ENCODE measurements around the gene SERPINE1.
A peak's percentile ranks its signal among the peaks of the same experiment; 100 is the strongest.

SERPINE1 gene

GRCh38 chr7:101174322-101174854 lies 47.5 kb downstream of the SERPINE1 start:
- Histone ChIP-seq H3K27me3 (ENCODE audit: control insufficient read depth, low read length) (peaks cover 66% of the 10 kb centered on the region), H3K4me2 (ENCODE audit: low read length) (peak overlapping the region; percentile 48), H3K4me3 (ENCODE audit: low read length) (0 out of 2 replicates have a peak overlapping the region, but pooled peaks have one; percentile 17), H3K4me1 (ENCODE audit: control insufficient read depth, low read length) (peaks cover 25% of the 10 kb centered on the region), H3K27ac (ENCODE audit: low read depth, low read length) (no peak overlapping the region), H3F3A (ENCODE audit: control insufficient read depth, insufficient read depth) (peaks cover 3% of the 10 kb centered on the region; the same call in 1 of the 2 replicates), H3K79me2 (ENCODE audit: control insufficient read depth, low read length) (no peaks in the 10 kb centered on the region), H4K20me1 (ENCODE audit: control insufficient read depth, insufficient read depth, low read depth, low read length) (0 out of 2 replicates have a peak, but pooled peaks cover 2% of the 10 kb centered on the region), H3K36me3 (ENCODE audit: control insufficient read depth, low read length) (no peaks in the 10 kb centered on the region), H3K9me2 (replicated peaks; ENCODE audit: control insufficient read depth, low read length) (no peaks in the 10 kb centered on the region), H3K9me3 (ENCODE audit: control insufficient read depth, insufficient read depth, low read length) (no peaks in the 10 kb centered on the region)
- TF ChIP-seq EZH2phosphoT487 (IDR thresholded peaks at IDR 0.05; ENCODE audit: borderline replicate concordance, low read length) (no peak), CTCF (IDR thresholded peaks at IDR 0.05; ENCODE audit: low read depth, low read length, poor library complexity, severe bottlenecking) (no peak)

- no peak overlapping the region for H3K27ac ChIP-seq (ENCODE audit: low read depth, low read length)
- H3K9me2 ChIP-seq (replicated peaks; ENCODE audit: control insufficient read depth, low read length): no peaks in the 10 kb centered on the region
- no peaks in the 10 kb centered on the region for H3K36me3 ChIP-seq (ENCODE audit: control insufficient read depth, low read length)
- H3K4me3 ChIP-seq (ENCODE audit: low read length): no peak overlapping the region
- peaks cover 2% of the 10 kb centered on the region; the same call in 1 of the 2 replicates for H3F3A ChIP-seq (ENCODE audit: control insufficient read depth, insufficient read depth)
- no peaks in the 10 kb centered on the region for H3K9me3 ChIP-seq (ENCODE audit: control insufficient read depth, insufficient read depth, low read length)
- H4K20me1 ChIP-seq (ENCODE audit: control insufficient read depth, insufficient read depth, low read depth, low read length): no peaks in the 10 kb centered on the region
- TF ChIP-seq CTCF (IDR thresholded peaks at IDR 0.05; ENCODE audit: low read depth, low read length, poor library complexity, severe bottlenecking): no peak
- no peak for TF ChIP-seq EZH2phosphoT487 (IDR thresholded peaks at IDR 0.05; ENCODE audit: borderline replicate concordance, low read length)
- no peak overlapping the region for H3K4me2 ChIP-seq (ENCODE audit: low read length)
- peaks cover 15% of the 10 kb centered on the region for H3K4me1 ChIP-seq (ENCODE audit: control insufficient read depth, low read length)
- no peaks in the 10 kb centered on the region for H3K79me2 ChIP-seq (ENCODE audit: control insufficient read depth, low read length)
- H3K27me3 ChIP-seq (ENCODE audit: control insufficient read depth, low read length): peaks cover 59% of the 10 kb centered on the region
Measured at GRCh38 chr7:101175664-101176063, 48.8 kb downstream of the SERPINE1 start.

GRCh38 chr7:101177644-101178043 lies 50.7 kb downstream of the SERPINE1 start:
- TF ChIP-seq CTCF (IDR thresholded peaks at IDR 0.05; ENCODE audit: low read depth, low read length, poor library complexity, severe bottlenecking): no peak
- TF ChIP-seq EZH2phosphoT487 (IDR thresholded peaks at IDR 0.05; ENCODE audit: borderline replicate concordance, low read length): no peak
- Histone ChIP-seq H3K9me2 (replicated peaks; ENCODE audit: control insufficient read depth, low read length) (no peaks in the 10 kb centered on the region), H3K27me3 (ENCODE audit: control insufficient read depth, low read length) (peaks cover 40% of the 10 kb centered on the region)

More at GRCh38 chr7:101177644-101178043, 50.7 kb downstream of the SERPINE1 start:
- H4K20me1 ChIP-seq (ENCODE audit: control insufficient read depth, insufficient read depth, low read depth, low read length): no peaks in the 10 kb centered on the region
- no peak overlapping the region for H3K27ac ChIP-seq (ENCODE audit: low read depth, low read length)
- H3K4me2 ChIP-seq (ENCODE audit: low read length): no peak overlapping the region
- H3K4me1 ChIP-seq (ENCODE audit: control insufficient read depth, low read length): peaks cover 15% of the 10 kb centered on the region
- H3K36me3 ChIP-seq (ENCODE audit: control insufficient read depth, low read length): no peaks in the 10 kb centered on the region
- H3K9me3 ChIP-seq (ENCODE audit: control insufficient read depth, insufficient read depth, low read length): no peaks in the 10 kb centered on the region
- H3F3A ChIP-seq (ENCODE audit: control insufficient read depth, insufficient read depth): no peaks in the 10 kb centered on the region
- H3K4me3 ChIP-seq (ENCODE audit: low read length): no peak overlapping the region
- H3K79me2 ChIP-seq (ENCODE audit: control insufficient read depth, low read length): no peaks in the 10 kb centered on the region

Data from DOHH2 (cell line).